ENCODE measurements around the gene MSRB2. TPM values are rescaled to one million over a fixed set of nuclear protein-coding genes. Genes with fewer than 3 reads are reported as not detected.
"Not testable (repeated sequence)": the region's sequence is repeated elsewhere in the genome, so short reads cannot be mapped to it uniquely, and the experiment has no call there.

MSRB2 gene
- total RNA-seq: 20.4 TPM

DNA sequence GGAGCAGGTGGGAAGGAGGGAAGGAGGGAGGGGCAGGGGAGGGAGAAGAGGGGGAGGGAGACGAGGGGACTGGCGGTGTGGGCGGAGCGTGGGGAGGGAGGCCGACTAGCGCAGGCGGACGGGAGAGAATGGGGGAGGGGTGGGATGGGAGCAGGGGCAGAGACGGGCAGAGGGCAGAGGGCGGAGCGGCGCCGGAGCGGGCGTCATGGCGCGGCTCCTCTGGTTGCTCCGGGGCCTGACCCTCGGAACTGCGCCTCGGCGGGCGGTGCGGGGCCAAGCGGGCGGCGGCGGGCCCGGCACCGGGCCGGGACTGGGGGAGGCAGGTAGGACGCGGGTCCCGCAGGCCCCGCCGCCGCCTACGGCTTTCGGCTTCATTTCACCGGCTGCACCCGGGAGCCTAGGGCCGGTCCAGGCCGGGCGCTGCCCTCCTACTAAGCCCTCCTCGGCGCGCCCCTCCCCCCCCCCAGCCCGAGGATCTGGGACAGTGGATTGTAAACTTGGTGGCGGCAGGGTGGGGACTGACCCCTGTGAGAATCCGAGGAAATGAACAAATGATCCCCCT, at the start of gene MSRB2:
MSRB2 (plus strand) TSS at position 176 of the 562 bp plus-strand sequence; CDS start at position 206, 30 bp downstream.
- FAIRE-seq (no peak), DNase-seq (ENCODE audit: low spot score in 2 of 2) (peak; percentile 89 to 93)

DNA sequence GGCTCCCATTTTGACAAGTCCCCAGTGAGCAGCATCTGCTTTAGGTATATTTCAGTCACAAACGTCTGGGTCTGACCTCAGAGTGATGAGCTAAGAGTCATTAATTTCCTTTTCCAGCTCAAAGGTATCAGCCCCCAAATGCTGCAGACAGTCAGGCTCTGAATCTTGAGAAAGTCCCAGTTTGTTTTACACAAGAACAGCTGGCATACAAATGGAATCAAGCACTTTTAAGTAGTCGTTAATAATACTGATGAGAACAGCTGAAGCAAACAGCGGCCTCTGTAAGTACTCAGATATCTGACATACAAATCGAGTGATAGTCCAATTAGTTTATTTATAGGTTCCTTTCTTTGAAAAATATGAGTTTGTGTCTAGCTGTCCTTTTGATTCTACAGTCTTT, 49.4 kb upstream of the MSRB2 start:
- FAIRE-seq: no peak
- no peak for DNase-seq (ENCODE audit: low spot score in 2 of 2)

DNA sequence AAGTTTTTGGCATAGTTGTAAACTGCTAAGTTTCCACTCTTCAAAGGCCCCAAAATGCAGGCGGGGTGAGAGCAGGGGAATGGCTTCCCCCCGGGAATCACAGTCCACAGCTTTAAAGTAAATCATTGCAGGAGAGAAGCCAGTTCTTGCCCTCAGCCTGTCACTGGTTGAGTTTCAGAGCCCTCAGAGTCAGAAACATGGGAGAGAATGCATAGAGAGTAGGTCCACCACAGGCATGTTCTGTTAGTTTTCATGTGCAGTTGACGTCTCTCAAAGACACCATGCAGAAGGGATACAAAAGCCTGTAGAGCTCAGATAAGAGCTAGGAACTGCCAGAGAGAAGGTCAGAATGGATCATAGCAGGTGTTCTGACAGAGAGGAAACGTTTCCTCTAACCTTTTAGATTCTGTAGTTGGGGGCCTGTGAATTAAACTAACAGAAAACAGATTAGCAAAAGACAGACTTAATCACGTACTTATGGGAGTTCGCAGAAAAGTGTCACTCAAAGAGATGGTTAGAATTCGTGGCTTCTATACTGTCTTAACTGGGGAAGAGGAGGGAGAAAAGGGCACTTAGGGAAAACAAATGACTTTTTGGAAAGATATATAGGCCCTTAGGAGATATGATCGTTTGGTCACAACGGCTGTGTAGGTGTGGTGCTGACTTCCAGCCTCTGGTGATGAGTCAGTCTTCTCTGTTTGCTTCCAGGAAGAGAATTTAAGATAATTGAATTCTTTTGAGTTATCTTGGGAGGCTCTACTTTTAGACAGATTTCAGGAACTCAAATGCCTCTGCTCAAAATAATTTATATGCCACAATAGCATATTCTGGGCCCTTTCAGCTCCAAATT, 48.0 kb upstream of the MSRB2 start:
- FAIRE-seq (no peak), DNase-seq (ENCODE audit: low spot score in 2 of 2) (no peak)

DNA sequence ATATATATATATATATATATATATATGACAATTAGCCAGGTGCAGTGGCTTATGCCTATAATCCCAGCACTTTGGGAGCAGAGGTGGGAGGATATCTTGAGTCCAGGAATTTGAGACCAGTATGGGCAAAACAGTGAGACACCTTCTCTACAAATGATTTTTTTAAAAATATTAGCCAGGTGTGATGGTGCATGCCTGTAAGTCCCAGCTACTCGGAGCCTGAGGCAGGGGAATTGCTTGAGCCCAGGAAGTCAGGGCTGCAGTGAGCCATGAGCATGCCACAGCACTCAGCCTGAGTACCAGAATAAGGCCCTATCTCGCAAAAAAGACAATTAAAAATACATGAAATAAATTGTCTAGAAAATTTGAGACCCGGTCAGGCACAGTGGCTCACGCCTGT, 47.2 kb upstream of the MSRB2 start:
- FAIRE-seq (no peak), DNase-seq (ENCODE audit: low spot score in 2 of 2) (no peak)

DNA sequence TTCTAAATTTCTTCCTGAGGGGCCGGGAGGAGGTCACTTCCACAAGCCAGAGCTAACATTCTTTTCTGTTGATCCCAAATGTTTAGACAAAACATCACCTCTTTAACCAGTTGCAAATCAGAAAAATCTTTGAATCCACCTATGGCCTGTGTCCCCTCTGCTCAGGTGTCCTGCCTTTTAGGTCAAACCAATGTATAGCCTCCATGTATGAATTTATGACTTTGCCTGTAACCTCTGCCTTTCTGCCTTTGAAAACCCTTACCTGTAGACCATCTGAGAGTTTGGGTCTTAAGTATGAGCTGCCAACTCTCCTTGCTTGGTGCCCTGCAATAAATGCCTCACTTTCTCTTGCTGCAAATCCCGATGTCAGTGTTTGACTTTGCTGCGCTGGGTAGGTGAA, 44.1 kb upstream of the MSRB2 start:
- FAIRE-seq (no peak), DNase-seq (ENCODE audit: low spot score in 2 of 2) (no peak)

DNA sequence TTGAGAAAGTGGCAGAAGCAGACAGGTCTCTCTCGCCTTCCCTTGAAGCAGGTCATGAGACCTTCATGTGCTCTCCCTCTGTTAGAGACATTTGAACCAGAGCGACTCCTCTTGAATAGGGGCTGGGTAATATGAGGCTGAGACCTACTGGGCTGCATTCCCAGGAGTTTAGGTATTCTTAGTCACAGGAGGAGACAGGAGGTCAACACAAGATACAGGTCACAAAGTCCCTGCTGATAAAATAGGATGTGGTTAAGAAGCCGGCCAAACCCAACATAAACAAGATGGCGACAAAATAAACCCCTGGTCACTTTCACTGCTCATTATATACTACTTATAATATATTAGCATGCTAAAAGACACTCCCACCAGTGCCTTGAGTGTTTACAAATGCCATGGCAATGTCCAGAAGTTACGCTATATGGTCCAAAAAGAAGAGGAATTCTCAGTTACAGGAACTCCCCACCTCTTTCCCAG, 43.5 kb upstream of the MSRB2 start:
- DNase-seq (ENCODE audit: low spot score in 2 of 2): no peak
- FAIRE-seq: no peak

DNA sequence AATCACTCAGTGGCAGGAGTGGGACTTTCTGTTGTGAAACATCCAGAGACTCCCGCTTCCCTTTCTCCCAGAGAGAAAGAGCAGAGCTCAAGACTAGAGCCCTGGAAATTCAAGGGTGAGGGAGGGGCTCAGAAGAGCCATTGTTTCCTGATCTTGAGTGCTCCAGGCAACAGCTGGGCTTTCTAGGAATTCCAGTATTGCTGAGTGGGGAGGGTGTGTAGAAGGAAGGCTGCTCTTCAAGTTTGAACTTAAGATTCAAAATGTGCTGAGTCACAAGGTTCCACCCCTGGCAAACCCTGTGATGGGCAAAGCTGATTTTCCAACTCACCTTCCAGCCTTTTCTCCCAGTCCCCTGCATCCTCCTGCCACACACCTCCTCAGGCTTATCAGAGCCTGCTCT, 42.3 kb upstream of the MSRB2 start:
- no peak for FAIRE-seq
- no peak for DNase-seq (ENCODE audit: low spot score in 2 of 2)

DNA sequence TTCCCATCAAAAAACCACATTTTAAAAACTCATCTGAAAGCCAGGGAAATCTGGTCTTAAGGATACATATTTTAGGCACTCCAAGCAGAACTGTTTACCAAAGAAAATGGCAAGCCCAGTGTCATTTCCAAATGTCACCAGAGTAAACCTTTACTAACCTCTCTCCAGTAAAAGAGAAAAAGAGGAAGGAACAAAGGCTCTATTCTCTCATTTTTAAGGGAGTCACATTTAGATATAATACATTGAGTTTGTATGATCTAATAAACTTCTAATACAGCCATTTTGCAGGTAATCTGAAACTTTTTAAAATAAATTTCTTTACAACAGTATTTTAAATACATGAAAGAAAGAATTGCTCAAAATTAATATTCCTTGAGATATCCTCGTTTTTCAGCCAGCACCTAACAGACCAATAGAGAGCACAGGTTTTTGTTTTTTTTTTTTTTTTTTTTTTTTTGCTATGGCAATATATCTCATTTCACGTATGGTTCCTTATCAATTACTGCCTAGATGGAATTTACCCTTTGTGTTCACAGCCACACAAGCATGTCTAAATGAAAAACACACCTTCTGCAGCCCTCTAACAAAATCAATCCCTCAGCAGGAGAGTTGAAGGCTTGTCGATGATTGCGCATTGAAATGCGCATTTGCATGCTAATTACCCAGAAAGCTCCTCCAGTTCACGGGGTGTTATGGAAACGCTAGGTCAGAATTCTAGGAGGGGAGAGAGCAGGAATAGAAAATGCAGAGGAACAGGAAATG, 39.8 kb upstream of the MSRB2 start:
- FAIRE-seq (no peak), DNase-seq (ENCODE audit: low spot score in 2 of 2) (no peak)

DNA sequence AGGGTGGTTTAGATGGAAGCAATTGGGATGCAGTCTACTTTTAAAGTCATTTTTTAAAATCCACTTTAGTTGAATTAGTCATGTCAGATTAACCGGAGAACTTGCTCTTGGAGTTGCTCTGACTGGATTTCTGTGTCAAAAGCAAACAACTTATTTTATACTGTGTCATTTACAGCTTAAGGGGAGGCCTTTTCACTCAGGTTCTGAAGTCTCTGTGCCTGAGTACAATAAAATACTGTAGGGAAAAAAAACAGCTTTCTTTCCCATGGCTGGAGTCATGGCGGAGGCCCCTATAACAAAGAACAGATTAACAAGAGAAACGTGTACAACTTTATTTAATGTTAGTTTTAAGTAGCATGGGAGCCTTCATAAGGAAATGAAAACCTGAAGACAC, 39.2 kb upstream of the MSRB2 start:
- no peak for DNase-seq (ENCODE audit: low spot score in 2 of 2)
- FAIRE-seq: no peak

DNA sequence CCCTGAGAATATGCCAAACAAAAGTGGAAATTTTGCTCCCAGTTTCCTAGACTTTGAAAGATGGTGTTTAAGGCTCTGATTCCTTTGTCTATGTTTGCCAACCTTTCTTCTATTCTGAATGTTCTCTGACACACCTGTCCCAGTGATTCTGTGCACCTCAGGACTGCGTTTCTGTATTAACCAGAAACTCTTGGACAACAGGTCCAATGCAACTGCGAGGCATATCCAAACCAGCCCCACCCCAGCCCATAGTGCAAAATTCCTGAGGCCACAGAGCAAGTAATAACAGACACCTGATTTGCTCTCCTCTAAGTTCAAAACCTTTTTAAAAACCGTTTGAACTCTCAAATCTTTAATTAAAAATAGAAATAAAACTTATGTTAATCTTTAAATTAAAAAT, 37.0 kb upstream of the MSRB2 start:
- FAIRE-seq (no peak), DNase-seq (ENCODE audit: low spot score in 2 of 2) (no peak)

DNA sequence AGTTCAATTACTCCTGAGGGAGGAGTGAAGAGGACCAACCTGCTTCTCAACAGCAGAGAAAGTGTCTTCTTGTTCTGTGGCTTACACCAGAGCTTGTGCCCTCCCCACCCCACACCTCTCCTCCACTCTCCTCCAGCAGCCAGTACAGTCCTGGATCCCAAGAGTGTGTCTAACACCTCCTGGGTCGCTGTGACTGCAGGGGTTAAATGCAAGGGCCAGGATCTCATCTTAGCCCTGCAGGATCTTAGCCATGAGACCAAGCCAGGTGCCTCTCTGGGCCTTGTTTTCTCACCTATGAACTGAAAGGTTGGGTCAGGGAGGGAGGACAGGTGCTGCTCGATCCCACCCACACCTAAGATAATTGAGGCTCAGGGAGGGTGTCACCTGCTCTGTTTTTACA, 34.5 kb upstream of the MSRB2 start:
- FAIRE-seq (no peak), DNase-seq (ENCODE audit: low spot score in 2 of 2) (no peak)

DNA sequence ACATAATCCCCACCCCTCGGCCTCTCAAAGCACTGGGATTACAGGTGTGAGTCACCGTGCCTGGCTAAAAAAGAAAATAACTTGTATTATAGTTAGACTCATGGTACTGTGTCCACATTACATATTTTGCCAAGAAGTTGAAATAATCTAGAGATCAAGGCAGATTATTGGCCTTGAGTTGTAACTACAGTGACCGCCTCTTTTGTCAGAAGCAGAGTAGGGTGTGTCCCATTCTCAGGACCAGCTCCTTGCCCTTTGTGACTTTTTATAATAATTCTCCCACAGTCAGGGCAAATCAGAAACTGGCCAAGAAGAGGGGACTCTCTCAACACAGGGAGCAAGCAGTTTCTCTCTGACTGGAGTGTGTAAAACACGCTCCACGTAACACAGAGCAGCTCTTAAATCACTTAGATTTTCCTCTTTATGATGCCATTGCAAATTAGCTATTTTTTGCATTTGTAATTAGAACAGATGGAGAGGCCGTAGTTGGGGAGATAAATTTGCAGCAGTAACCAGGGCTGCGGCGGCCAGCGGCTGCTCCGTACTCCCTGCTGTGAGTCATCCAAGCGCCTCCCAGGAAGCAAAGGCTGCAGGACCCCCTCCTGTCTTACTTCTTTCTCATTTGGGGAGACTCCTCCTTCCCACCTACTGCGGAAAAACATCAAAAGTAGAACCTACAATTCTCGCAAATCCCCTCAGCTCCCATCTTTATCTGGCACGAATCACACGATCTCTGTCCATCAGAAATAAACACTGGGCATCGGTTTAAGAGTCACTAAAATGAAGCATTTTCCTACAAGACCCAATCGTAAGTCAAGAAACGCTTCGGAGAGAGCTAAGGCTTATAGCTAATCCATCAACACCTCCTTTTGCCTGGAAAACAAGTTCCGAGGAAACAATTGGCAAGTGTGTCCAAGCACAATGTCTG, 32.1 kb upstream of the MSRB2 start:
- DNase-seq (ENCODE audit: low spot score in 2 of 2): no peak
- FAIRE-seq: no peak

DNA sequence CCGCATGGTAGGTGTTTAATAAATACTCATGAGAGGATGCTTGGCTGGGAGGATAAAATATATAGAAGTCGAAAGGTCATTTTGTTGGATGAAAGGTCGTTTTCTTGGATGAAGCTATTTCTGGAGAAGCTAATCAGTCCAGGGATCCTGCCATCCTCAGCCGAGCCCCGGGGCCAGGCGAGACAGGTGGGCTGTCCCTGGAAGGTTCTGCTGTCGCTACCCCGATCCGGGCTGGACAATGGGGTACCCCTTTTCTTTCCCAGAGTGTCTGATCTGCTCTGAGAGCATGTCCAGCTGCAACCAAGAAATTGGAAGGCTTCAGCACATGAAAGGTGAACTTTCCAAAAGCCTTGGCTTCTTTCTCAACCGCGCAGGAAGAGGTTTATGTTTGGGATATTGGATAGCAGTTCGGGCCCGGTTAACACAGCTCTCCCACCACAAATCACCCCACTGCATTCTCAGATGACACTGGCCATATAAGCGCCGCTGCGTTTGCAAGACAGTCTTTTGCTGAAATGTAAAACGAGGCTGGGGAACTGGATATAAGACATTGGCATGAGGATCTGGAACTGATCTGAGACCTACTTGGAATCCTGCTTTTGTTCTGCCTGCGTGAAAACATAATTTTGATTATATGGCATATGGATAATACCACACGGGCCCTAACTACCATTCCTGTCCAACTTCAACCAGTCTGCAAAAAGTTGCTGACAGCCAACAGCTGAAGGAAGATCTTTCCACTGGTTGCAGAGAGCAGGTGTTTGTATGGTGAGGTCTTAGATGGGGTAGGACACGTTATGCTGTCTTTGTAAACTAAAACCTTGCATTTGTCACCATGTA, 31.2 kb upstream of the MSRB2 start:
- no peak for DNase-seq (ENCODE audit: low spot score in 2 of 2)
- FAIRE-seq: no peak

DNA sequence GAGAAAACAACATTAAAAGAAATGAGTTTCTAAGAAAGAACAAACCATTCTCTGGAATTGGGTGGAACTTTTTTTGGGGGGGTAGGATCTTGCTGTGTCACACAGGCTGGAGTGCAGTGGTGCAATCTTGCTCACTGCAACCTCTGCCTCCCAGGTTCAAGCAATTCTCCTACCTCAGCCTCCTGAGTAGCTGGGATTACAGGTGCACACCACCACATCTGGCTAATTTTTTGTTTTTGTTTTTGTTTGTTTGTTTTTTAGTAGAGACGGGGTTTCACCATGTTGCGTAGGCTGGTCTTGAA, 30.6 kb upstream of the MSRB2 start:
- not testable (repeated sequence) for FAIRE-seq; DNase-seq (ENCODE audit: low spot score in 2 of 2)

DNA sequence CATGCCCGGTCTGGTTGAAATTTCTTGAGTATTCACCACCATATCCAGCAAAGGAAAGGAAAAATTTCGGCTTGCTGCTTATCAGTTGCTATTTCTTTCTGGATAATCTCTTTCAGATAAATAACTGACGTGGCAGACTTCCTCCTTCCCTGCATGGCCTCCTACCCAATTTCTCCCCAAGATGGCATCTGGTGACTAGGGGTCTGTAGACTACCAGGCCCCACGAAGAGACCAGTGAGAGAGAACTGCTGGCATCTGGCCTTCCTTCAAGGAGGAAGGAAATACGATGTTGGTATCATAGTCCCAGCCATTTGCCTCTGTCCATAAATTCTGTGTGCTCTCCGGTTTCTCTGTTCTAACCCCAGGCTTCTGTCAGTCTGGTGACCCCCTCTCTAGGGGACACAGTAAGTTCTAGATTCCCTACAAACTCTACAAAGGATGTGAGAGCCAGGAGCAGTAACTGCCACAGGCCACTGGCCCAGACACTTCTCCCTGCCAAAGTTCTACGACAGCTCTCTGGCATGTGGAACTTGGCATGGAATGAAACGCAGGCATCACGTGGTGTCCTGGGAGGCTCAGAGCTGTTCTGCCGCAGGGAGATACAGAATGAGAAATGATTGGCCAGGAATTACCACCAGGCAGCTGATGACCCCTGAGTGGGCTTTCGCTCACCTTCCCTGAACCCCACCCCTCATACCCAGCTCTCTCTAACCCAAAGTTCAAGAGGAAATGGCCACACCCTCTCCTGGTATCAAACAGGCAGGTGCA, 30.0 kb upstream of the MSRB2 start:
- peak; percentile 3 for FAIRE-seq
- peak; percentile 62 to 68 for DNase-seq (ENCODE audit: low spot score in 2 of 2)

DNA sequence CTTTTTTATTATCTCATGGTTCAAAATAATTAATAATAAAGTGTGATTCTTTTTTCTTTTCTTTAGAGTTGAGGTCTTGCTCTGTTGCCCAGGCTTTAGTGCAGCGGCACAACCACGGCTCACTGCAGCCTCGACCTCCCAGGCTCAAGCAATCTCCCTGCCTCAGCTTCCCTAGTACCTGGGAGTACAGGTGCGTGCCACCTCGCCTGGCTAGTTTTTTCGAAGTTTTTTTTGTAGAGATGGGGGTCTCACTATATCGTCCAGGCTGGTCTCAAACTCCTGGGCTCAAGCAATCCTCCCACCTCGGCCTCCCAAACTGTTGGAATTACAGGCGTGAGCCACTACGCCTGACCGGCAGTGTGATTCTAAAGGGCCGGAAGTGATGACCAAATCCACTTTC, 28.0 kb upstream of the MSRB2 start:
- FAIRE-seq (no peak), DNase-seq (ENCODE audit: low spot score in 2 of 2) (no peak)

DNA sequence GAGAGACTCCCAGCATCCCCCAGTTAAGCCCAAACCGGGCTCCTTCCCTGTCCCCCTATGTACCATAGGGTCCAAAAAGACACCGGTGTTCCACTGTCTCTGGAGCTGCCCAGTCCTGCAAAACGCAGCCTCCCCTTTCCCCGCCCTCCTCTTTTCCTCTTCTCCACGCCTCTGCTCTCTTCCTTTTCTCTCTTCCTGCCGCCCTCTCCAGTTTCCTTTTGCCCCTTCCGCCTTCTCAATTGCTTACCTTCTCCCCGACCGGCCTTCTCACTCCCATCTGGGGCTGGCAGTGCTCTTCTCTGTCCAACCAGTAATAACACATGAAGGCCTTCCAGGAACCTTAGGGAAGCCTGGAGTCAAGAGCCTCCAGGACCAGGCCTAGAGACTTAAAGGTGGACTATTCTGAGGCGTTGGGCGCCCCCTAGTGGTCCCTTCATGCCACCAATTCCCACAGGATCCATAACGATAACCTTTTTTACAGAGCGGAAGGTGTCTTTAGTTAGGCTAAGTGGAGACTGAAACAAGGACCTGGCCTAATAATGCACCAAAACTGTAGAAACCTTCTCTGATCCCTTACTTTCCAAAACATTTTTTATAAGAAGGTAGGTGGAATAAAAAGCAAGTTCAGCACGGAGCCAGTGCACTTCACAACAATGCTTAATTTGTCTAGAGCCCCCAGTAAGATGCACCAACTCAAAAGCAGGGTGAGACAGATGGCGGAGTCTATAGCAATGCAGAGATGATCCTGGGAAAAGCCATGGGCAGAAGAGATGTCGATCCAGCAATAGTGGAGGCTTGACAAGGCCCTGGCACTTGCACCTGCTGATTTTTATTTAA, 27.2 kb upstream of the MSRB2 start:
- peak; percentile 43 to 51 for DNase-seq (ENCODE audit: low spot score in 2 of 2)
- no peak for FAIRE-seq

Measured in frontal cortex (tissue), 4 donors.